ENCODE data around the gene EHMT1.

EHMT1 gene

GRCh38 chr9:137788561-137789294, 169.9 kb downstream of the EHMT1 start:
- H3K9ac ChIP-seq, result no peak overlapping the region
- H3K4me1 ChIP-seq, result no peaks in the 10 kb centered on the region
- H2AFZ ChIP-seq, result no peak overlapping the region
- H3K4me3 ChIP-seq (ENCODE audit: low read depth, low read length), result no peak overlapping the region
- TF ChIP-seq CTCF (IDR thresholded peaks at IDR 0.05), result no peak
- no peaks in the 10 kb centered on the region for H3K36me3 ChIP-seq (ENCODE audit: control insufficient read depth, insufficient read depth, low read length)
- no peak overlapping the region for H3K4me2 ChIP-seq (ENCODE audit: low read length)
- no peaks in the 10 kb centered on the region for H3K27me3 ChIP-seq (ENCODE audit: control insufficient read depth, insufficient read depth, low read length)
- H3K27ac ChIP-seq, result no peak overlapping the region
- H3K79me2 ChIP-seq, result no peaks in the 10 kb centered on the region
- H3K9me3 ChIP-seq (ENCODE audit: control insufficient read depth, low read length), result no peaks in the 10 kb centered on the region

- H3K4me1 ChIP-seq, result no peaks in the 10 kb centered on the region
- no peaks in the 10 kb centered on the region for H3K9me3 ChIP-seq (ENCODE audit: control insufficient read depth, low read length)
- no peaks in the 10 kb centered on the region for H3K27me3 ChIP-seq (ENCODE audit: control insufficient read depth, insufficient read depth, low read length)
- H3K4me2 ChIP-seq (ENCODE audit: low read length), result no peak overlapping the region
- no peak overlapping the region for H3K27ac ChIP-seq
- no peak overlapping the region for H3K4me3 ChIP-seq (ENCODE audit: low read depth, low read length)
- no peak overlapping the region for H3K9ac ChIP-seq
- TF ChIP-seq CTCF (IDR thresholded peaks at IDR 0.05), result no peak
- no peaks in the 10 kb centered on the region for H3K79me2 ChIP-seq
- no peak overlapping the region for H2AFZ ChIP-seq
- no peaks in the 10 kb centered on the region for H3K36me3 ChIP-seq (ENCODE audit: control insufficient read depth, insufficient read depth, low read length)
Observed at GRCh38 chr9:137789295-137789895, 170.6 kb downstream of the EHMT1 start.

- no peak for TF ChIP-seq CTCF (IDR thresholded peaks at IDR 0.05)
- no peaks in the 10 kb centered on the region for H3K36me3 ChIP-seq (ENCODE audit: control insufficient read depth, insufficient read depth, low read length)
- H3K4me2 ChIP-seq (ENCODE audit: low read length), result no peak overlapping the region
- H3K79me2 ChIP-seq, result no peaks in the 10 kb centered on the region
- no peaks in the 10 kb centered on the region for H3K27me3 ChIP-seq (ENCODE audit: control insufficient read depth, insufficient read depth, low read length)
- H3K9ac ChIP-seq, result no peak overlapping the region
- H3K4me3 ChIP-seq (ENCODE audit: low read depth, low read length), result no peak overlapping the region
- H3K9me3 ChIP-seq (ENCODE audit: control insufficient read depth, low read length), result no peaks in the 10 kb centered on the region
- no peak overlapping the region for H3K27ac ChIP-seq
- H3K4me1 ChIP-seq, result no peaks in the 10 kb centered on the region
- no peak overlapping the region for H2AFZ ChIP-seq
Observed at GRCh38 chr9:137791947-137792346, 173.1 kb downstream of the EHMT1 start.

- Histone ChIP-seq H3K27ac (no peak overlapping the region), H3K27me3 (ENCODE audit: control insufficient read depth, insufficient read depth, low read length) (no peaks in the 10 kb centered on the region), H3K79me2 (no peaks in the 10 kb centered on the region), H3K4me2 (ENCODE audit: low read length) (no peak overlapping the region), H3K36me3 (ENCODE audit: control insufficient read depth, insufficient read depth, low read length) (no peaks in the 10 kb centered on the region), H3K9ac (no peak overlapping the region), H2AFZ (no peak overlapping the region), H3K4me3 (ENCODE audit: low read depth, low read length) (no peak overlapping the region), H3K4me1 (no peaks in the 10 kb centered on the region), H3K9me3 (ENCODE audit: control insufficient read depth, low read length) (no peaks in the 10 kb centered on the region)
- no peak for TF ChIP-seq CTCF (IDR thresholded peaks at IDR 0.05)
Observed at GRCh38 chr9:137793196-137793841, 174.5 kb downstream of the EHMT1 start.
